B cell (primary cell): ENCODE data around the gene HSPB7. TPM values are rescaled to one million over a fixed set of nuclear protein-coding genes. Genes with fewer than 3 reads are reported as not detected.

Source experiments
- ATAC-seq: fragments of 200-7000 bp; cut with Tn5 transposase; one replicate; pipeline ENCODE4 v1.10.0; 2021; ENCODE audit warnings: low read depth, mild to moderate bottlenecking, moderate number of reproducible peaks, moderate library complexity
- CTCF ChIA-PET: fragments of 350-600 bp; sonication (Branson Sonifier 250); formaldehyde crosslinking; loops from one replicate; lab custom pipeline; 2021; ENCODE audit warnings: antibody characterized with exemption, inconsistent platforms; lab: Charles Lee
- POLR2A ChIA-PET: fragments of 350-600 bp; sonication (Branson Sonifier 250); formaldehyde crosslinking; loops from one replicate; lab custom pipeline; 2021; ENCODE audit warnings: antibody characterized with exemption; lab: Charles Lee
- DNase-seq: peaks from one replicate; pipeline ENCODE4 v3.0.0; 2013
- H2AFZ ChIP-seq: 2 replicates; pipeline ENCODE4 v1.6.1; 2012; ENCODE audit warnings: mild to moderate bottlenecking, low read depth, low read length; ENCODE audit not compliant: insufficient read depth, poor library complexity, severe bottlenecking
- H3K27ac ChIP-seq, 2 donors: 1 replicate in 1 of 2; 2 replicates in 1 of 2; pipeline ENCODE4 v1.5.1; 2012 to 2013; ENCODE audit warnings: low read length in 2 of 2, mild to moderate bottlenecking in 2 of 2, moderate library complexity in 1 of 2
- H3K27me3 ChIP-seq, 4 experiments: fragments of 200-600 bp in 1 of 4; sonication (generic) in 1 of 4; replicated peaks in 1 of 4; 1 replicate in 2 of 4; 2 replicates in 2 of 4; pipeline versions ENCODE4 v1.6.1 to v1.7.0; 2013 to 2016; ENCODE audit warnings: low read length in 3 of 4, mild to moderate bottlenecking in 2 of 4, mixed read lengths in 1 of 4, moderate library complexity in 1 of 4; ENCODE audit not compliant: insufficient read depth in 4 of 4, control insufficient read depth in 3 of 4; ENCODE audit errors: control extremely low read depth in 1 of 4
- H3K36me3 ChIP-seq, 2 experiments: replicated peaks in 1 of 2; 1 replicate in 1 of 2; 2 replicates in 1 of 2; pipeline versions ENCODE4 v1.6.1 to v1.7.1; 2013; ENCODE audit warnings: low read length in 1 of 2; ENCODE audit not compliant: insufficient read depth in 2 of 2, control insufficient read depth in 1 of 2; ENCODE audit errors: control extremely low read depth in 1 of 2, extremely low read depth in 1 of 2
- H3K4me1 ChIP-seq, 2 donors: fragments of 200-600 bp in 1 of 2; sonication (generic) in 1 of 2; 1 replicate in 1 of 2; 2 replicates in 1 of 2; pipeline versions ENCODE4 v1.5.1 to v1.6.1; 2013 to 2017; ENCODE audit warnings: low read length in 2 of 2; ENCODE audit not compliant: control insufficient read depth in 2 of 2, insufficient read depth in 2 of 2
- H3K4me2 ChIP-seq: replicated peaks from 2 replicates; pipeline ENCODE3; 2012; ENCODE audit warnings: mild to moderate bottlenecking, low read depth, low read length; ENCODE audit not compliant: poor library complexity, severe bottlenecking
- H3K4me3 ChIP-seq, 5 experiments: fragments of 200-600 bp in 1 of 5; sonication (generic) in 1 of 5; 1 replicate in 3 of 5; 2 replicates in 2 of 5; pipeline versions ENCODE4 v1.5.1 to v1.7.0; 2011 to 2016; ENCODE audit warnings: low read length in 4 of 5, mild to moderate bottlenecking in 4 of 5, low read depth in 2 of 5, control low read depth in 1 of 5, moderate library complexity in 1 of 5; ENCODE audit not compliant: insufficient read depth in 1 of 5; ENCODE audit errors: control extremely low read depth in 1 of 5, extremely low read depth in 1 of 5
- H3K79me2 ChIP-seq: fragments of 200-600 bp; sonication (generic); one replicate; pipeline ENCODE4 v1.6.0; 2016; ENCODE audit warnings: low read length; ENCODE audit not compliant: control insufficient read depth, insufficient read depth
- H3K9ac ChIP-seq: fragments of 200-600 bp; sonication (generic); 2 replicates; pipeline ENCODE4 v1.6.1; 2017; ENCODE audit warnings: mild to moderate bottlenecking, low read length, moderate library complexity
- H3K9me3 ChIP-seq, 3 donors: one replicate each; pipeline versions ENCODE4 v1.6.1 to v1.7.1; 2013; ENCODE audit warnings: low read length in 2 of 3; ENCODE audit not compliant: control insufficient read depth in 2 of 3, insufficient read depth in 1 of 3; ENCODE audit errors: control extremely low read depth in 1 of 3
- H4K20me1 ChIP-seq: 2 replicates; pipeline ENCODE4 v1.6.0; 2012; ENCODE audit warnings: mild to moderate bottlenecking, low read length; ENCODE audit not compliant: insufficient read depth, control insufficient read depth, poor library complexity, severe bottlenecking
- H3K27ac Mint-ChIP-seq: one replicate; pipeline ENCODE4 v1.8.0; 2021; ENCODE audit warnings: mixed read lengths
- H3K27me3 Mint-ChIP-seq: one replicate; pipeline ENCODE4 v1.8.0; 2021; ENCODE audit warnings: mixed read lengths
- H3K4me1 Mint-ChIP-seq: one replicate; pipeline ENCODE4 v1.8.0; 2021; ENCODE audit warnings: mixed read lengths
- H3K4me3 Mint-ChIP-seq: one replicate; pipeline ENCODE4 v1.8.0; 2021; ENCODE audit warnings: mixed read lengths
- H3K9me3 Mint-ChIP-seq: one replicate; pipeline ENCODE4 v1.8.0; 2022; ENCODE audit warnings: mixed read lengths; ENCODE audit not compliant: insufficient read depth
- CTCF ChIP-seq: fragments of 200-600 bp; IDR thresholded peaks from one replicate; pipeline ENCODE4 v1.8.0; 2022; ENCODE audit warnings: antibody characterized with exemption, mild to moderate bottlenecking
- EZH2 ChIP-seq: IDR thresholded peaks from 2 replicates; pipeline ENCODE4 v1.6.1; 2012; ENCODE audit warnings: borderline replicate concordance, low read depth, mild to moderate bottlenecking, moderate library complexity, low read length; ENCODE audit not compliant: insufficient read depth, poor library complexity, severe bottlenecking
- WGBS: methylation state at CpG from one replicate; pipeline ENCODE4 v1.1.5; 2013; ENCODE audit warnings: missing lambda C conversion rate; ENCODE audit not compliant: insufficient coverage; 5-methylcytosine and 5-hydroxymethylcytosine counted together
- intact Hi-C: fragments of 100-400 bp; cut with micrococcal nuclease; formaldehyde crosslinking; loops from one replicate; pipeline ENCODE4 v1.10.0; 2022
- polyA plus RNA-seq: library from polyadenylated mRNA; depleted of rRNA; stranded (reverse); fragments of >200 nt; gene quantifications from 2 replicates; pipeline ENCODE4 v1.2.3, GENCODE V29; 2012
- total RNA-seq, 2 donors: library from RNA; stranded (reverse); fragments of 120-200 nt in 1 of 2; gene quantifications; 1 replicate in 1 of 2; 2 replicates in 1 of 2; pipeline versions ENCODE4 v1.2.3 to v1.2.4, GENCODE V29; 2013 to 2022

Gene HSPB7
- total and polyA plus RNA-seq, 2 donors (not counting 1 experiment from before 2014, with no cell fraction given): not detected

- Histone ChIP-seq H3K27me3 (no peaks in the 10 kb centered on the region), H3K9ac (no peak overlapping the region), H3K27ac (no peak overlapping the region), H3K9me3 (no peaks in the 10 kb centered on the region), H2AFZ (no peak overlapping the region), H3K79me2 (no peaks in the 10 kb centered on the region), H3K4me1 (peaks cover 18 to 32% of the 10 kb centered on the region in 2 donors), H3K4me3 (no peak overlapping the region), H3K4me2 (no peak overlapping the region), H3K36me3 (no peaks in the 10 kb centered on the region), H4K20me1 (no peaks in the 10 kb centered on the region)
- H3K9me3 Mint-ChIP-seq: no peaks in the 10 kb centered on the region
- H3K27me3 Mint-ChIP-seq: peaks cover 7% of the 10 kb centered on the region
- H3K4me3 Mint-ChIP-seq: no peak overlapping the region
- H3K4me1 Mint-ChIP-seq: peaks cover 27% of the 10 kb centered on the region
- 86% methylated on average over 8 of the region's 10 CpGs for WGBS
- ChIA-PET POLR2A (interaction anchor here (0.6 kb wide), 1 partner anchor 150 kb away, joined by 3 read pairs; no protein-coding TSS in a partner anchor), CTCF (interaction anchor here (0.9 to 3.6 kb wide), 2 partner anchors 9 to 1431 kb away, joined by 3 to 15 read pairs; no protein-coding TSS in a partner anchor)
- DNase-seq (no peak), ATAC-seq (no peak)
- TF ChIP-seq CTCF: no peak
- TF ChIP-seq EZH2: no peak
- no peak overlapping the region for H3K27ac Mint-ChIP-seq
- intact Hi-C loops: no loop called here
Measured at GRCh38 chr1:16017076-16017460, 775 bp downstream of the HSPB7 start.

GRCh38 chr1:16015960-16016901, 1.6 kb downstream of the HSPB7 start:
- Mint-ChIP-seq H3K4me1 (peaks cover 28% of the 10 kb centered on the region), H3K27ac (no peak overlapping the region), H3K27me3 (no peaks in the 10 kb centered on the region), H3K9me3 (no peaks in the 10 kb centered on the region), H3K4me3 (no peak overlapping the region)
- Histone ChIP-seq H3K79me2 (no peaks in the 10 kb centered on the region), H3K27me3 (no peaks in the 10 kb centered on the region), H4K20me1 (no peaks in the 10 kb centered on the region), H2AFZ (no peak overlapping the region), H3K4me2 (no peak overlapping the region), H3K9me3 (no peaks in the 10 kb centered on the region), H3K9ac (no peak overlapping the region), H3K4me1 (peaks cover 18 to 32% of the 10 kb centered on the region in 2 donors), H3K4me3 (no peak overlapping the region), H3K27ac (no peak overlapping the region), H3K36me3 (no peaks in the 10 kb centered on the region)
- CTCF ChIA-PET: interaction anchor here (0.9 to 3.6 kb wide), 2 partner anchors 8 to 1432 kb away, joined by 3 to 15 read pairs; no protein-coding TSS in a partner anchor
- 87% methylated on average over 17 of the region's 23 CpGs for WGBS
- TF ChIP-seq CTCF: no peak
- TF ChIP-seq EZH2: no peak
- ATAC-seq (no peak), DNase-seq (no peak)
- intact Hi-C loops: no loop called here
- POLR2A ChIA-PET: interaction anchor here (0.6 kb wide), 1 partner anchor 151 kb away, joined by 3 read pairs; no protein-coding TSS in a partner anchor
